NCI-H82 treated with DMSO at 0.1 percent for 48 hours (cell line): Measurements from ENCODE around the gene PSG1.
"Not testable (repeated sequence)": the region's sequence is repeated elsewhere in the genome, so short reads cannot be mapped to it uniquely, and the experiment has no call there.

Experiments used
- DNase-seq: peaks from one replicate; lab custom pipeline; 2025; ENCODE audit not compliant: unreplicated experiment; lab: John Stamatoyannopoulos, UW

PSG1 gene

DNA sequence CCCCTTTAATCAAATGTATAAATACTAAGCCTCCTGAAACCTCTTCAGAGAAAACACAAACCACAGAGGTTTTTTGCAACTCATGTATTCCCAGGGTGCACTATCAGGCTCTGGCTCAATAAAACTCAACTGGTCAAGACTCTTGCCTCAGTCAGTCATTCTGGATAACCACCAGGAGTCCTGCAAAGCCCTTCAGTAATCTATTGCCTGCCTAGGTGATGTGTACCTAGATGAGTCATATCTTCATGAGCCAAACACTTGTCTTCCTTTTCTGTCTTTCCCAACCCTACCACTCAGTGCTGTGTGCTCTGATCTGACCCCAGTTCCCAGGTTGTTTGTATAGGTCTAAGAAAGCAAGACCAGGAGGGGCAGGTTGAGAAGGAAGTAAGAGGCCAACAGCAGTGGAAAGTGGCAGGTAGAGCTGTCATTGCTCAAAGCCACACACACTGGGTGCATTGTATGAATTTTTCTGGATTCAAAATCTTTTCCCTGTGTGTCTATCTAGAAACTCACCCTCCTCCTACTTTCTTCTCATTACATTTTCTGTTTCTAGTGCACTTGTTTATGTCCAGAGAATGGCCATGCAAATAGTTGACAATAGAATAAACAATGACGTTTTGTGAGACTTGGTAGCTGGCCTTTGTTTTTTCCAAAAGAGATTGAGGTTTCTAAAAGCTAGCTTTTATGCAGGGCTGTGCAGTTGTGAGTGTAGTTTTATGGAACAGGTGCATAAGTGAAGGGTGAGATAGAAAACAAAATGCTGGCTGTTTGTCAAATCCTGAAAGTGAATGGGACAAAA lies 48.1 kb downstream of the PSG1 start:
- no peak for DNase-seq

DNA sequence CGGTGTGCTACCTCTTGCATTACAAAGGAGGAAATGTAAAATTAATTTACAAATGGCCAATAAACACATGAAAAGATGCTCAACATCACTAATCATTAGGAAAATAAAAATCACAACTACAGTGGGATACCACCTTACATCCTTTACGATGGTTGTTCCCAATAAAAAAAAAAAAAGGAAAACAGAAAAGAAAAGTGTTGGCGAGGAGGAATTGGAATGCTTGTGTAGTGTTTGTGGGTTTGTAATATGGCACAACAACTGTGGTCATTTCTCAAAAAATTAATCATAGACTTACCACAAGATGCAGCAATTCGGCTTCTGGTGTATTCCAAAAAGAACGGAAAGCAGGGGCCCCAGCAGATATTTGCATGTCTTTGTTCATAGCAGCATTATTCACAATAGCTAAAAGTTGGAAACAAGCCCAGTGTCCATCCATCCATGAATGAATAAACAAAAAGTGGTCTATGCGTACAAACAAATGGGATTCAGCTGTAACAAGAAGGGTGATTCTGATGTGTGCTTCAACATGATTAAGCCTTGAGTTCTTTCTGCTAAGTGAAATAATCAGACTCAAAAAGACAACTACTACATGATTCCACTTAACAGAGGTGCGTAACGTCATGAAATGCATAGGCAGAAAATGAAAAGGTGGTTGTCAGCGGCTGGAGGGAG lies 58.1 kb downstream of the PSG1 start:
- not testable (repeated sequence) for DNase-seq

DNA sequence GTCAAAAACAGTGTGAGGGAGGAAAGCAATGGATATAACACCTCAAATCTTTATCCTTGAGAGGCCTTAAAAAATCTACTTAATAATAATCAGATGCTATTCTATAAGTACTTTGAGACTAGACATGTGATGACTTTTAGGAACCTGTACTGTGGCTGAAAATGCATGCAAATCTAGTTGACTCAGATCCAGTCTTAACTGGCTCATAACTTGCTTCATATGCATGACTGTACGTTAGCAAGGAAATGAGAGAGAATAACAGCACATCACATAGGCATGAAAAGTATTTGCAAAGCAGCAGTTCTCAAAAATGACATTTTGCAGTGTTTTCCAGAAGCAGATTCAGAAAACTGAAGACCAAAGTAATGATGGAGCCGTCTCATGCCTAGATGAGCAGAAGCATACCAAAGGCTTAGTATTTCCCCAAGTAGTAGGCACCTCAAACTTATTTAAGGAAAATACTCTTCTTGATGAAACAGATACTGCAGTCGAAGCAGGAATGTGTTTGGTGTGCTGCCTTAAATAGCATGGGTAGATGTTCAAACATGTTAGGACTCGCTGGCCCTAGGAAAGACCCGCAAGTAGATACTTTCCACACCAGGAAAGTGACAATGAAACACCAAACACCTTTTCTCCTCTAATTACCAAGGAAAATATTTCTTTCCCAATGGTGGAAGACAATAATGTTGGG lies 59.4 kb downstream of the PSG1 start:
- not testable (repeated sequence) for DNase-seq

DNA sequence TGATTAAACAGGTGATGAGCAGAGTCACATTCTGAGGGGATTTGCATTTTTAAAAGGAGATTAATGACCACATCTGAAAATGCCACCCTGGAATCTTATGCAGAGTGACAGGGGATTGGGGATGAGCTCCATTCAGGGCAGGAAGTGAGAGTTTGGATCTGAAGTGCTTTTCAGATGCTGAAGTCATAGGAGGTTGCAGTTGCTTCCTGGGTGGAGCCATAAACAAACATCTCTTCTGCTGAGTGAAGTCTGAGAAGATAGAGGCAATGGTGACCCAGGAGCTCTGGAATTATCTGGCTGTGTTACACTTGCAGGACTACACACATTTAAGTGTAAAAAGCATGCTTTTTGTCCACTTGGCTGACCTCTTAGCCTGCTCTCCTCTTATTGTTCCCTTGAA lies 62.6 kb downstream of the PSG1 start:
- DNase-seq, result no peak
